HL-60/S4 treated with phorbol 12-myristate 13-acetate at 8.2 ng/mL for 4 days and 3 days (cell line): ENCODE results near the gene MAGI2.

Experiments
- in situ Hi-C: fragments of 300-500 bp; cut with MboI; formaldehyde crosslinking; loops from 2 replicates; pipeline ENCODE4 v1.15.0; 2022; ENCODE audit warnings: low sequenced_read_pairs

Gene MAGI2

GRCh38 chr7:78134774-78135173 is 1318.7 kb downstream of the MAGI2 start:
- in situ Hi-C loops: no loop called here

DNA sequence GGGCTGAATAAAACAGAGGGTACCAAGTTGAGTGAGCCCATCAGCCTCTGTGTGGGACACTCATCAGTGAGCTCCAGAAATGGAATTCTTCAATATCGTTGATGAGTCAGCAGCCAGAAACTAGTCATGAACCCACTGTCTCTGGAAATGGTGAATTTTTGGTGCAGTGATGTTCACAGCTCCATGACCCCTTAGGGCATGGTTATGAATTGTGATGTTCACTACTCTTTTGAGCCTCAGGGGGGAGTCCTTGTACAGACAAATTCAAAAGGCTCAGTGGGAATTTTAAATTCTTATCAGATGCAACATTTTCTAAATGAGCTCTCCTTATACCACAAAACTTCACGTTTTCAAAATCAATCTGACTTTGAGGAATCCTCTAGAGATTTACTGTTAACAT is 1319.2 kb downstream of the MAGI2 start:
- in situ Hi-C loops: no loop called here

GRCh38 chr7:78130446-78131215 is 1322.8 kb downstream of the MAGI2 start:
- in situ Hi-C loops: no loop called here

DNA sequence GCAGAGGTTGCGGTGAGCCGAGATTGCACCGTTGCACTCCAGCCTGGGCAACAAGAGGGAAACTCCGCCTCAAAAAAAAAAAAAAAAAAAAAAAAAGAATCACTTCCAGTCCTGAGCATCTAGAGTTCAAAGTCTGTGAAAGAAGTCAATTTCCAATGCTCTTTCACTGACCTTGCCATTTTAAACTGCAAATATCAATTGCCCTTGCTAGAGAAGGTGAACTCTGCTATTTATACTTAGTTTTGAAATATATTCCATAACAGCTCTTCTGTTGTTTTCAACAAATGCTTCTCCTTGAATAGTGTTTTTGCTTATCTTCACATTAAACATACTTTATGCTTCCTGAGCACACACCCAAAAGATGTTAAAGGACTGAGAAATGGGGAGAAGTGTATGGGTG is 1323.6 kb downstream of the MAGI2 start:
- in situ Hi-C loops: no loop called here

DNA sequence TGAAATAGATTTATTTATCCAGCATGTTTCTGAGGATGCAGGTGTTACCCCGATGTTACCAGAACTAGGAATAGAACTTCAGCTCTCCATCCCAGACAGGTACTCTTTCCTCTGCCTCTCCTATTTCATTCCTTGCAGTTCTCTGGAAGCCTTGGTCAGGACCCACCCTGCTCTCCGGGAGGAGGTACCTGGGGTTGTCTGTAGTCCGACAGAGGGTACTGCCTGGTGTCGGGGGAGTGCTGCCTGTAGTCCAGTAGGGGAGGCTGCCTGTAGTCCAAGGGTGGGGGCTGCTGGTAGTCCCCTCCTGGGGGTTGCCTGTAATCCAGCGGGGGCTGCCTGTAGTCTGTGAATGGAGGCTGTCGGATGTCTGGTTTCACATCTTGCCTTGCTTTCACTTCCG is 1326.5 kb downstream of the MAGI2 start:
- in situ Hi-C loops: no loop called here

DNA sequence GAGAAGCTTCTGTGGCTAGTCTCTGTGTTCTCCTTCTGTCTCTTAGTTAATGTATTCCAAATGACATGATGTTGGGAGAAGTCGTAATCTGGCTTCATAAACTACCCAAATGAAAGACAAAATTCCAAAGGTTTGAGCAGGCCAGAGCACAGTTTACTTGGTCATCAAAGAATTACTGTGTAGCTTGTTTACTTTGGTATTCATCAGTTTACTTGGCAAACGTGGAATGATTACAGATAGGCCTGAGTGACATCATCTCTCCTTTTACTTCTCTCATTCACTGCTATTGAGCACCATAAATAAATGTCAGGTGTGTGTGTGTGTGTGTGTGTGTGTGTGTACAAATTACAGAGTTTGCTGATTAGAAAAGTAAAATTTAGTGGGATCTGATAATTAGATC is 1327.6 kb downstream of the MAGI2 start:
- in situ Hi-C loops: no loop called here

DNA sequence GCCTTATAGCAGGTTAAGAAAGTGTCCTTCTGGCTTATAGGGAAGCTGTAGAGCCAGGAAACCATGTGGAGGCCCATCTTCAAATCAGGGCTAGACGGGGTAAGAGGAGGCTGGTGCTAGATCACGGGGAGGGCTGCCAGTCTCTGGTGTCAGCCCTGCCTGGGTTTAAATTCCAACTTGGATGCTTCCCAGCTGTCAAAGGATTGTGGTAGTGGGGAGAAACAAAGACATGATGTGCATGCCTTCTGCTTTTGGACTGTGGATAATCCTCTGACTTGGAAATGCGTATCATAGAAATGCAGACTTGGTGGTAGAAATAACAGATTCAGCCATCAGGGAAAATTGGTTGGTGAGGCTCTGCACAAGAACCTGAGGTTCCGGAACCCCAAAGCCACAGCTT is 1329.3 kb downstream of the MAGI2 start:
- in situ Hi-C loops: no loop called here

DNA sequence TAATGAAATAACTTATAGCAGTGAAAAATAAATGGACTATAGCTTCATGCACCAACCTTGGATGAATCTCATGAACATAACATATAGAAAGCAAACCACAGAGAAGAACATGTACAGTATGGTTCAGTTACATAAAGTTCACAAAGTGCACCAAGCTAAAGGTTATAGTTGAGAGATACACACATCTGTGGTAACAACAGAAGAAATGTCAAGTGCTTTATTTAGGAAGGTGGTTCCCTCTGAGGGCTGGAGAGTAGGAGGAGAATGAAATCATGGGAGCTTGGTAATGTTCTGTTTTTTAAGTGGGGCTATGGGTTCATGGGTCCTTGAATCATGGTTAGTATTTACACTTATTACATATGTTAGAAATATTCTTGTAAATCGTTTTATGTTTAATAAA is 1331.6 kb downstream of the MAGI2 start:
- in situ Hi-C loops: no loop called here

DNA sequence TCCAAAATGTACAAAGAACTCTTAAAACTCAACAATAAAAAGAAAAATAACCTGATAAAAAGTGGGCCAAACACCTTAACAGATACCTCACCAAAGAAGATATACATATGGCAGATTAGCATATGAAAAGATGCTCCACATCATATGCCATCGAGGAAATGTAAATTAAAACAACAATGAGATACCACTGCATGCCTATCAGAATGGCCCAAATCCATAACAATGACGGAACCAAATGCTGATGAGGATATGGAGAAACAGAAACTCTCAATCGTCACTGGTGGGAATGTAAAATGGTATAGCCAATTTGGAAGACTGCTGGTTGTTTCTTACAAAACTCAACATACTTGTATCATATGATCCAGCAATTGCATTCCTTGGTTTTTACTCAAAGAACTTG is 1335.0 kb downstream of the MAGI2 start:
- in situ Hi-C loops: no loop called here

DNA sequence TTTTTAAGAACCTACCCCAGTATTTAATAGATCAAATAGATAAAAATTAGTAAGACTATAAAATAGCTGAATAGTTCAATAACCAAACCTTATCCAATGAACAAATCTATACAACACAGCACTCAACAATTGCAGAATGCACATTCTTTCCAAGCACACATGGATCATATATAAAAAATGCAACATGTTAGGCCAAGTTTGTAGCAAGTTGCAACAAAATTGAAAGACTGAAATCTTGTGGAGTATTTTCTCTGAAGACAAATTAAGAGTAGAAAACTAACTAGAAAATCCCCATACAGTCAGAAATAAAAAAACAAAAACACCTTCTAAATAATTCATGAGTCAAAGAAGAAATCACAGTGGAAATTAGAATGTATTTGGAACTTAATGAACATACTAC is 1337.6 kb downstream of the MAGI2 start:
- in situ Hi-C loops: no loop called here

DNA sequence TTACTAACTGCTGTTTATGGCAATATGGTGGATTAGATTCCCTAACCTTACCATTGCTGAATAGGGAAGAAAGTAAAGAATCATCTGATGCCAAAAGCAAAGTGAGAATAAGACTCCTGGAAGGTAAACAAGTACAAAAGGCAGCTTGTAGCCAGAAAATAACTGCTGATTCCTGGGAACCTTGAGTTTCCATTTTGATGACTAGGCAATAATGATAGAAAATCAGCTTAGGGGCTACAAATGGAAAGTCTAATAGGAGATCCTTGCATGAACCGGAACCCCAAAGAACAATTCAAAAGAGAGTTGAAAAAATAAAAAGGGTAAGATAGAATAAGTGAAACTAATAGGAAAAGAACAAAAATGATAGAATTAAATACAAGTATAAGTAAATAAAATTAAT is 1338.5 kb downstream of the MAGI2 start:
- in situ Hi-C loops: no loop called here

GRCh38 chr7:78112488-78112887 is 1341.0 kb downstream of the MAGI2 start:
- in situ Hi-C loops: no loop called here

DNA sequence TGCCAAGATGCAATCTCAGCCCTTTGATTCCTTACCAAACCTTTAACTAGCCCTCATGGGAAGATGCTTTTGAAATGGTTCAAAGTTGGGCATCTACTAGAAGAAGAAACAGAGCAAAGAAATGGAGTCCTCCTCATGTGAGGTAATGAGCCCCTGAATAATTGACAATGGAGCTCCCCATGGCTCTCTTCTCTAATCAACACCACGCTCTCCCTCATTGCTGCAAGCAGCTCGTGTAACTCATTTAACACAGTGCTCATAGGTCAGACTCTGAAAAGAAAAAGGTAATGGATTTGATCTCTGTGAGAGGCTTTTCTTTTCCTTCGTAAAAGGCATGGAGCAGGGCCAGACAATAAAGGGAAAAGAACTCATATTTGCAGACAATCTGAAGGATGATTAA is 1342.1 kb downstream of the MAGI2 start:
- in situ Hi-C loops: no loop called here

DNA sequence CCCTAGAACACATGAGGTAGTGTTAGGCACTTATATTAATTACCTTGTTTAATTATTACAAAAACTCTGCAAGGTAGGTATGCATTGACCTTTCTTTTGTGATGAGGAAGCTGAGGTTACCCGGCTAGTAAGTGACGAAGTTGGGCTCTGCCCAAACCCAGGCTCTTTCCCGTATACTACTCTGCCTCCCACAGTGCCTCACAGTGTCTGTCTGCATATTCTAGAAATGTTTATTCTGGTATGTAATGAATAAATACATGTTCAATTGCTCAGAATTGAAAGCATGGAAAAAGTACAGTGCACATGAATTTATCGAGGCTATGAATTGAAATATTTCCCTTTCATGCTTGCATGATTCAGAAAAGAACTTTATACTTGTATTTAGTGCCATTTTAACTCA is 1350.0 kb downstream of the MAGI2 start:
- in situ Hi-C loops: no loop called here

- in situ Hi-C loops: no loop called here
Measured at GRCh38 chr7:78101076-78101475, 1352.4 kb downstream of the MAGI2 start.

- in situ Hi-C loops: no loop called here
Measured at GRCh38 chr7:78099715-78100394, 1353.6 kb downstream of the MAGI2 start.

DNA sequence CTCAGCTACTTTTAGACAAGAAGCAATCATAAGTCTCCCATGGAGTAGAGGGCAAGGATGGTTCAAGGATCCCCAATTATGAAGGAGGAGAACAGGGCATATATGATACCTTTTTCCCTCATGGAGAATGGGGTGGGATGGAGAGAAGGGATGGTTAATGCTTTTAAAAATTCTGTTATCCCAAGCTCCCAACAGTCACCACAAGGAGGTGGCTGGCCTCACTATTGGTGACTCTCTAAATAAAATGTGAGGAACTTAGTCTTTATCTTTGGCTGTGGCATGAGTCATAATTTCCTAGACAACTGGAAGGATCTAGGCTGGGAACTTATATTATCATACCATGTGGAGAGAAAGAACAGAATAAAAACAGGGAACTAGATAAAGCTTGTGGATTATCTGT is 1357.9 kb downstream of the MAGI2 start:
- in situ Hi-C loops: no loop called here

GRCh38 chr7:78092331-78092730 is 1361.1 kb downstream of the MAGI2 start:
- in situ Hi-C loops: no loop called here

GRCh38 chr7:78090616-78091015 is 1362.9 kb downstream of the MAGI2 start:
- in situ Hi-C loops: no loop called here

- in situ Hi-C loops: no loop called here
Measured at GRCh38 chr7:78083476-78084120, 1369.9 kb downstream of the MAGI2 start.

DNA sequence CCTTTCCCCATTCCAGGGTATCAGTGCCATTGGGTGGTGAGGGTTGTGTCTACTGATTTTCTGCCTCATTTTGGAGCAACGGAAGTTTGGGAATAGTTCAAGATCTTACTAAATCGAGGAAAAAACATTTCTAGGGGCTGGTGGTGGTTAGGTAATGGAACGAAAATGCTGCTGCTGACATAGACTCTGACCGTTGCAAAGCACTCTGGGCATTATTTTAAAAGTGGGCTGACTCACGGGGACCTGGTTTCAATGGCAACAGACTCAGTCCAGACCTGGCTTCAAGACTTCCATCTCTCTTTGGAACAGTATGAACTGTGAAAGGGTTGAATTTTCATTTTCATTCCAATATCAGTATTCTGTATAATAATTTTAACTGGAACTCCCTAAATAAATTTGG is 1370.9 kb downstream of the MAGI2 start:
- in situ Hi-C loops: no loop called here

- in situ Hi-C loops: no loop called here
Measured at GRCh38 chr7:78081888-78082287, 1371.6 kb downstream of the MAGI2 start.
